ACHN (cell line): ENCODE measurements around the gene SPRYD3.

Experiments
- DNase-seq: peaks from one replicate; pipeline ENCODE4 v3.0.0-alpha.2; 2015
- in situ Hi-C: cut with HindIII; loops from 2 replicates; pipeline ENCODE4 v1.10.0; 2017; ENCODE audit warnings: low sequenced_read_pairs, low pct_ligation_motif_present, low pct_unique_long_range_greater_than_20kb

SPRYD3 gene

GRCh38 chr12:53067074-53067992 lies 11.9 kb downstream of the SPRYD3 start:
- DNase-seq: no peak
- in situ Hi-C loops: no loop called here

DNA sequence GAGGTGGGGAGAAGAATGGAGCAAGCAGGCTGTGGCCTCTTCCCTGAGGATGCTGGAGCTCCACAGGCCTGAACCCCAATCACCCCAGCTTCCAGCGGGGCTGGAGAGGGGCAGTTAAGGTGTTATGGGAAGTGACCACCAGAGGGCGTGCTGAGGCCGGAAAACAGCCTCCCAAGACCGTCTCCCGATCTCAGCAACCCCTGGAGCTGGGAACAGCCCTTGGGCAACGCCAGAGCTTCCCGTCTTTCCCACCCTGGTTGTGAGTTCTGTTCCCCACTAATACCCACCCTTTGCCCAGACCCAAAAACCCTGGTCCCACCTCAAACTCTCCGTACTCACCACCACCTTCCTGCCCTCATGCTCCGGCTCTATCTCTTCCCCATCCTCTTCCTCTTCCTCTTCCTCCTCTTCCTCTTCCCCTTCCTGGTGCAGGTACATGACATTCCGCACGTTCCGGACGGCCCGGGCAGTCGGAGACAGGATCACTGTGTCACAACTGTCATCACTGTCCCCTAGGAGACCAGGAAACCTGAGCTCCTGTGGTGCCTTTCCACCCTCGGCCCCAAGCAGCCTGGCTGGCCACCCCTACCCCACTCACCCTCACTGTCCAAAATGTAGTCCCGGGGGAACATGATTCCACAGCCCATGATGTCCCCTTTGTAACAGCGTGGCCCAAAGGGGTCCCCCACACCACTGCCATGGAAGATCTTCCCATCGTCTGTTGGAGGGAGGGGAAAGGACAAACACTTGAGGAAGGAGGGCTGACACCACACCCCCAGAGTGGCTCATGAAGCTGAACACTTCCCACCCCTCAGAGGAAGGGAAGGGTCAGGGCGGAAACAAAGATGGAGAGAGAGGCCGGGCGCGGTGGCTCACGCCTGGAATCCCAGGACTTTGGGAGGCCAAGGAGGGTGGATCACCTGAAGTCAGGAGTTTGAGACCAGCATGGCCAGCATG lies 12.9 kb downstream of the SPRYD3 start:
- in situ Hi-C loops: no loop called here
- DNase-seq: peak; percentile 86

- in situ Hi-C loops: no loop called here
- no peak for DNase-seq
Measured at GRCh38 chr12:53065470-53065869, 13.7 kb downstream of the SPRYD3 start.

GRCh38 chr12:53064613-53065436 lies 14.4 kb downstream of the SPRYD3 start:
- no peak for DNase-seq
- in situ Hi-C loops: no loop called here

- DNase-seq: peak; percentile 43
- in situ Hi-C loops: no loop called here
Measured at GRCh38 chr12:53063708-53064612, 15.2 kb downstream of the SPRYD3 start.

DNA sequence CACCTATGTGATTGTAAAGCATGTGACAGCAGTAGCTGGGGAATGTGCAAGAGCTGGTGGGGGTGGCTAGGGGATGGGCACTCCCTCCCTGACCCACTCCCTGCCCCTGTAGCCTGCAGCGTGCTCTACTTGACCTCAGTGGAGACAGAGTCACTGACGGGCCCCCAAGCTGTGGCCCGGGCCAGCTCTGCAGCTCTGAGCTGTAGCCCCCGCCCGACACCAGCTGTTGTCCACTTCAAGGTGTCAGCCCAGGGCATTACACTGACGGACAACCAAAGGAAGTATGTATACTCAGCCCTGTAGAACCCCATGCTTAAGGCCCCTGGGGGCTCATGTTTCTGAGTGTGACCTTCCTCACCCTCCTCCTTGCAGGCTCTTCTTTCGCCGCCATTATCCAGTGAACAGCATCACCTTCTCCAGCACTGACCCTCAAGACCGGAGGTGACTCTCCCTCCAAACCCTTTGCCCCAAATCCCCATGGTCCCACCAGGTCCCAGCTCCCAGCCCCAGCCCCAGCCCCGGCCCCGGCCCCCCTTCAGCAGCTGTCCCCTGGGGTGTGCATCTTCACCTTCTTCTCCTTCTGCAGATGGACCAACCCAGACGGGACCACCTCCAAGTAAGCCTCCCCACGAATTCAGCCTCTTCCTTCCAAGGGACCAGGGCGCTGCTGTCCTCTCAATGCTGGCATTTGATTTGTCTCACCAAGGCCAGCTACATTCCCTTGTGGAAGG lies 16.0 kb downstream of the SPRYD3 start:
- in situ Hi-C loops: no loop called here

DNA sequence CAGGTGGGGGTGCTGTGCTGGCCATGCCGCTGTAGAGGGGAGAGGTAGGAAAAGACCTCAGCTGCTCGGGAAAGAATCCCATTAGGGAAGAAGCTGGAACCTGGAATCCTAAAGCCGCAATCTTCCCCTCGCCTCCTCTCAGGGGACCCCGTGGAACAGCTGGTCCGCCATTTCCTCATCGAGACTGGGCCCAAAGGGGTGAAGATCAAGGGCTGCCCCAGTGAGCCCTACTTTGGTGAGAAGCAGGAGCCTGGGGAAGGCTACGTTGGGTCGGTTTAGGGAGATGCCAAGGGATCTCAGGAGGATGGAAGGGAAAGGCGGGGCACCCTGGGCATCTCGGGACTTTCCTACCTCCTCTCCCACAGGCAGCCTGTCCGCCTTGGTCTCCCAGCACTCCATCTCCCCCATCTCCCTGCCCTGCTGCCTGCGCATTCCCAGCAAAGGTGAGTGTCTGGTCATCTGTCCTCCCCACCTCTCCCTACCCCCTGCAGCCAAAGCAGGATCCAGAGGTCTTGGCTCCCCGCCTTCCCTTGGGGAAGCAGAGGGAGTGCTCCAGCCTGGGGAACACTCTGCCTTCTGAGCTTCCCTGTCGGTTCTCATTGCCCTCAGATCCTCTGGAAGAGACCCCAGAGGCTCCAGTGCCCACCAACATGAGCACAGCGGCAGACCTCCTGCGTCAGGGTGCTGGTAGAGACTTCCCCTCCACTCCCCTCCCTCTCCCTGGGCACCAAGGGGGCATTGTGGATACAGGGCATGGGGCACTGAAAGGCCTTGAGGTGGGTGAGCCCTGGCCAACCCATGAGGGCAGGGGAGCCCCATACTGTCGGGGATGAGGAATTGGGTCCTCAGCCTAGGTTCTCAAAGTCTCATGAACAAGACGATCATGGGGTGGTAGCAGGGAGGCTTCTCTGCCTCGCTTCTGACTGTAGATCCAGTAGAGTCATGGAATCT lies 16.9 kb downstream of the SPRYD3 start:
- in situ Hi-C loops: no loop called here
- no peak for DNase-seq

More for the DNA sequence above, 16.0 kb downstream of the SPRYD3 start:
- DNase-seq: no peak

GRCh38 chr12:53061404-53062010 lies 17.7 kb downstream of the SPRYD3 start:
- in situ Hi-C loops: no loop called here
- peak; percentile 24 for DNase-seq

GRCh38 chr12:53060721-53061276 lies 18.4 kb downstream of the SPRYD3 start:
- in situ Hi-C loops: no loop called here
- DNase-seq: no peak

DNA sequence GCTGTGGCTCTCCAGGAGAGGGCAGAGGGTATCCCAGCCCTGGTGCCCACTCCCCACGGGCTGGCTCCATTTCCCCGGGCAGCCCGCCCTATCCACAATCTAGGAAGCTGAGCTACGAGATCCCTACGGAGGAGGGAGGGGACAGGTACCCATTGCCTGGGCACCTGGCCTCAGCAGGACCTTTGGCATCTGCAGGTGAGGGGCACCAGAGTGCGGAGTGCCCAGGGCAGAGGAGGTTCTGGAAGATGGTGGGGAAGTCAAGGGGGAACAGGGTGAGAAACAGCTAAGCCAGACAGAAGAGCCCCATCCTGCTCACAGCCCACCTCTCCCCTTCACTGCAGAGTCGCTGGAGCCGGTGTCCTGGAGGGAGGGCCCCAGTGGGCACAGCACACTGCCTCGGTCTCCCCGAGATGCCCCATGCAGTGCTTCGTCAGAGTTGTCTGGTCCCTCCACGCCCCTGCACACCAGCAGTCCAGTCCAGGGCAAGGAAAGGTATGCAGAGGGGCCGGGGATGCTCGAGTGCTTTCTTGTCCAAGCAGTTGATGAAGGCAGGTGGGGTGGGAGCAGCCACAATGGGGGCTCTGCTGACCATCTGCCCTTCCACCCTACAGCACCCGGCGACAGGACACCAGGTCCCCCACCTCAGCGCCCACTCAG lies 19.0 kb downstream of the SPRYD3 start:
- DNase-seq: no peak
- in situ Hi-C loops: no loop called here

- DNase-seq: no peak
- in situ Hi-C loops: no loop called here
Measured at GRCh38 chr12:53059434-53060063, 19.6 kb downstream of the SPRYD3 start.

DNA sequence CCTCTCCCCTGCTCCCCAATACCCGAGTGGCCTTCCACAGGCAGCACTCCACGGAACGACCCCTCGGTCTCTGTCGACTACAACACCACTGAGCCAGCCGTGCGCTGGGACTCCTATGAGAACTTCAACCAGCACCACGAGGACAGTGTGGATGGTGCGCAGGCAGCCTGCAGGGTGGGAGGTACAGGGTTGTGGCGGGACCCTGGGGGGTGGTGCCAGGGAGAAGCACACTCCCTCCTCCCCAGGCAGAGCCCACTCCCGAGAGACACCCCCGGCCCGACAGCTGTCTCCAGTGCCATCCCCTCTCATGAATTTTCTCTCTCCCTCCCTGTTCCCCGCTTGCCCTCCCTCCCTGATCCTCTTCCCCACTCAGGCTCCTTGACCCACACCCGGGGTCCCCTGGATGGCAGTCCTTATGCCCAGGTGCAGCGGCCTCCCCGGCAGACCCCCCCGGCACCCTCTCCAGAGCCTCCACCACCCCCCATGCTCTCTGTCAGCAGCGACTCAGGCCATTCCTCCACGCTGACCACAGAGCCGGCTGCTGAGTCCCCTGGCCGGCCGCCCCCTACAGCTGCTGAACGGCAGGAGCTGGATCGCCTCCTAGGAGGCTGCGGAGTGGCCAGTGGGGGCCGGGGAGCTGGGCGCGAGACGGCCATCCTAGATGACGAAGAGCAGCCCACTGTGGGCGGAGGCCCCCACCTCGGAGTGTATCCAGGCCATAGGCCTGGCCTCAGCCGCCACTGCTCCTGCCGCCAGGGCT lies 20.3 kb downstream of the SPRYD3 start:
- DNase-seq: no peak

GRCh38 chr12:53057816-53058500 lies 21.2 kb downstream of the SPRYD3 start:
- no peak for DNase-seq
- in situ Hi-C loops: no loop called here

More for the DNA sequence above, 20.3 kb downstream of the SPRYD3 start:
- in situ Hi-C loops: no loop called here
